ENCODE results near the gene DCAF8L2.

The DCAF8L2 gene

GRCh38 chrX:27598312-27598711 lies 8.2 kb downstream of the DCAF8L2 start:
- H3K27ac ChIP-seq (ENCODE audit: low read depth, low read length, severe bottlenecking) = peak overlapping the region; percentile 29
- no peaks in the 10 kb centered on the region for H3K36me3 ChIP-seq (ENCODE audit: control insufficient read depth, insufficient read depth, low read length)
- no peaks in the 10 kb centered on the region for H3K4me1 ChIP-seq (ENCODE audit: control insufficient read depth, insufficient read depth, low read length, poor library complexity, severe bottlenecking)
- WGBS, 2 experiments (ENCODE audit: insufficient coverage in 2 of 2) = 67% methylated on average over 3 of the region's 9 CpGs; no CpG with 5 or more reads in 1 of the 2 experiments
- H3K4me3 ChIP-seq (ENCODE audit: extremely low read depth, insufficient read depth, low read length, poor library complexity, severe bottlenecking) = no peak overlapping the region
- no peaks in the 10 kb centered on the region for H3K9me3 ChIP-seq (ENCODE audit: control insufficient read depth, low read length)

- Histone ChIP-seq H3K27ac (ENCODE audit: low read depth, low read length, severe bottlenecking) (no peak overlapping the region), H3K4me1 (ENCODE audit: control insufficient read depth, insufficient read depth, low read length, poor library complexity, severe bottlenecking) (no peaks in the 10 kb centered on the region), H3K4me3 (ENCODE audit: extremely low read depth, insufficient read depth, low read length, poor library complexity, severe bottlenecking) (no peak overlapping the region), H3K9me3 (ENCODE audit: control insufficient read depth, low read length) (no peaks in the 10 kb centered on the region), H3K36me3 (ENCODE audit: control insufficient read depth, insufficient read depth, low read length) (no peaks in the 10 kb centered on the region)
- 100% methylated on average over 2 of the region's 4 CpGs; no CpG with 5 or more reads in 1 of the 2 experiments for WGBS, 2 experiments (ENCODE audit: insufficient coverage in 2 of 2)
These were observed 9.8 kb downstream of the DCAF8L2 start for GRCh38 chrX:27599928-27600327.

- H3K36me3 ChIP-seq (ENCODE audit: control insufficient read depth, insufficient read depth, low read length) = no peaks in the 10 kb centered on the region
- no peaks in the 10 kb centered on the region for H3K4me1 ChIP-seq (ENCODE audit: control insufficient read depth, insufficient read depth, low read length, poor library complexity, severe bottlenecking)
- H3K27ac ChIP-seq (ENCODE audit: low read depth, low read length, severe bottlenecking) = no peak overlapping the region
- no CpG with 5 or more reads among the region's 2 CpGs for WGBS, 2 experiments (ENCODE audit: insufficient coverage in 2 of 2)
- no peaks in the 10 kb centered on the region for H3K9me3 ChIP-seq (ENCODE audit: control insufficient read depth, low read length)
- H3K4me3 ChIP-seq (ENCODE audit: extremely low read depth, insufficient read depth, low read length, poor library complexity, severe bottlenecking) = no peak overlapping the region
These were observed 10.5 kb downstream of the DCAF8L2 start for GRCh38 chrX:27600686-27601085.

- Histone ChIP-seq H3K36me3 (ENCODE audit: control insufficient read depth, insufficient read depth, low read length) (no peaks in the 10 kb centered on the region), H3K27ac (ENCODE audit: low read depth, low read length, severe bottlenecking) (no peak overlapping the region), H3K4me3 (ENCODE audit: extremely low read depth, insufficient read depth, low read length, poor library complexity, severe bottlenecking) (no peak overlapping the region), H3K4me1 (ENCODE audit: control insufficient read depth, insufficient read depth, low read length, poor library complexity, severe bottlenecking) (no peaks in the 10 kb centered on the region), H3K9me3 (ENCODE audit: control insufficient read depth, low read length) (no peaks in the 10 kb centered on the region)
- WGBS, 2 experiments (ENCODE audit: insufficient coverage in 2 of 2) = no CpG with 5 or more reads among the region's 4 CpGs
These were observed 18.5 kb downstream of the DCAF8L2 start for GRCh38 chrX:27608671-27609070.

- no peaks in the 10 kb centered on the region for H3K4me1 ChIP-seq (ENCODE audit: control insufficient read depth, insufficient read depth, low read length, poor library complexity, severe bottlenecking)
- no CpG with 5 or more reads among the region's 1 CpG for WGBS, 2 experiments (ENCODE audit: insufficient coverage in 2 of 2)
- no peaks in the 10 kb centered on the region for H3K36me3 ChIP-seq (ENCODE audit: control insufficient read depth, insufficient read depth, low read length)
- no peak overlapping the region for H3K4me3 ChIP-seq (ENCODE audit: extremely low read depth, insufficient read depth, low read length, poor library complexity, severe bottlenecking)
- no peak overlapping the region for H3K27ac ChIP-seq (ENCODE audit: low read depth, low read length, severe bottlenecking)
- H3K9me3 ChIP-seq (ENCODE audit: control insufficient read depth, low read length) = no peaks in the 10 kb centered on the region
These were observed 29.3 kb downstream of the DCAF8L2 start for GRCh38 chrX:27619459-27619858.

GRCh38 chrX:27619975-27620374 lies 29.8 kb downstream of the DCAF8L2 start:
- Histone ChIP-seq H3K4me1 (ENCODE audit: control insufficient read depth, insufficient read depth, low read length, poor library complexity, severe bottlenecking) (no peaks in the 10 kb centered on the region), H3K27ac (ENCODE audit: low read depth, low read length, severe bottlenecking) (no peak overlapping the region), H3K9me3 (ENCODE audit: control insufficient read depth, low read length) (no peaks in the 10 kb centered on the region), H3K4me3 (ENCODE audit: extremely low read depth, insufficient read depth, low read length, poor library complexity, severe bottlenecking) (no peak overlapping the region), H3K36me3 (ENCODE audit: control insufficient read depth, insufficient read depth, low read length) (no peaks in the 10 kb centered on the region)
- no CpG with 5 or more reads among the region's 2 CpGs for WGBS, 2 experiments (ENCODE audit: insufficient coverage in 2 of 2)

- Histone ChIP-seq H3K9me3 (ENCODE audit: control insufficient read depth, low read length) (no peaks in the 10 kb centered on the region), H3K4me1 (ENCODE audit: control insufficient read depth, insufficient read depth, low read length, poor library complexity, severe bottlenecking) (no peaks in the 10 kb centered on the region), H3K36me3 (ENCODE audit: control insufficient read depth, insufficient read depth, low read length) (no peaks in the 10 kb centered on the region), H3K27ac (ENCODE audit: low read depth, low read length, severe bottlenecking) (no peak overlapping the region), H3K4me3 (ENCODE audit: extremely low read depth, insufficient read depth, low read length, poor library complexity, severe bottlenecking) (no peak overlapping the region)
These were observed 32.7 kb downstream of the DCAF8L2 start for GRCh38 chrX:27622883-27623282.

GRCh38 chrX:27626066-27626465 lies 35.9 kb downstream of the DCAF8L2 start:
- H3K36me3 ChIP-seq (ENCODE audit: control insufficient read depth, insufficient read depth, low read length) = no peaks in the 10 kb centered on the region
- no peak overlapping the region for H3K4me3 ChIP-seq (ENCODE audit: extremely low read depth, insufficient read depth, low read length, poor library complexity, severe bottlenecking)
- 100% methylated on average over 1 of the region's 3 CpGs; no CpG with 5 or more reads in 1 of the 2 experiments for WGBS, 2 experiments (ENCODE audit: insufficient coverage in 2 of 2)
- H3K4me1 ChIP-seq (ENCODE audit: control insufficient read depth, insufficient read depth, low read length, poor library complexity, severe bottlenecking) = no peaks in the 10 kb centered on the region
- H3K9me3 ChIP-seq (ENCODE audit: control insufficient read depth, low read length) = no peaks in the 10 kb centered on the region
- H3K27ac ChIP-seq (ENCODE audit: low read depth, low read length, severe bottlenecking) = no peak overlapping the region

GRCh38 chrX:27633328-27633727 lies 43.2 kb downstream of the DCAF8L2 start:
- H3K4me1 ChIP-seq (ENCODE audit: control insufficient read depth, insufficient read depth, low read length, poor library complexity, severe bottlenecking) = no peaks in the 10 kb centered on the region
- no peaks in the 10 kb centered on the region for H3K9me3 ChIP-seq (ENCODE audit: control insufficient read depth, low read length)
- H3K27ac ChIP-seq (ENCODE audit: low read depth, low read length, severe bottlenecking) = no peak overlapping the region
- no peak overlapping the region for H3K4me3 ChIP-seq (ENCODE audit: extremely low read depth, insufficient read depth, low read length, poor library complexity, severe bottlenecking)
- WGBS, 2 experiments (ENCODE audit: insufficient coverage in 2 of 2) = 100% methylated on average over 1 of the region's 3 CpGs; no CpG with 5 or more reads in 1 of the 2 experiments
- no peaks in the 10 kb centered on the region for H3K36me3 ChIP-seq (ENCODE audit: control insufficient read depth, insufficient read depth, low read length)

GRCh38 chrX:27656581-27656980 lies 66.4 kb downstream of the DCAF8L2 start:
- Histone ChIP-seq H3K9me3 (ENCODE audit: control insufficient read depth, low read length) (no peaks in the 10 kb centered on the region), H3K36me3 (ENCODE audit: control insufficient read depth, insufficient read depth, low read length) (no peaks in the 10 kb centered on the region), H3K4me1 (ENCODE audit: control insufficient read depth, insufficient read depth, low read length, poor library complexity, severe bottlenecking) (no peaks in the 10 kb centered on the region), H3K4me3 (ENCODE audit: extremely low read depth, insufficient read depth, low read length, poor library complexity, severe bottlenecking) (no peak overlapping the region), H3K27ac (ENCODE audit: low read depth, low read length, severe bottlenecking) (no peak overlapping the region)
- no CpG with 5 or more reads among the region's 1 CpG for WGBS, 2 experiments (ENCODE audit: insufficient coverage in 2 of 2)

- Histone ChIP-seq H3K4me1 (ENCODE audit: control insufficient read depth, insufficient read depth, low read length, poor library complexity, severe bottlenecking) (no peaks in the 10 kb centered on the region), H3K36me3 (ENCODE audit: control insufficient read depth, insufficient read depth, low read length) (no peaks in the 10 kb centered on the region), H3K27ac (ENCODE audit: low read depth, low read length, severe bottlenecking) (no peak overlapping the region), H3K9me3 (ENCODE audit: control insufficient read depth, low read length) (no peaks in the 10 kb centered on the region), H3K4me3 (ENCODE audit: extremely low read depth, insufficient read depth, low read length, poor library complexity, severe bottlenecking) (no peak overlapping the region)
These were observed 70.7 kb downstream of the DCAF8L2 start for GRCh38 chrX:27660878-27661277.

- WGBS, 2 experiments (ENCODE audit: insufficient coverage in 2 of 2) = no CpG with 5 or more reads among the region's 2 CpGs
- Histone ChIP-seq H3K4me3 (ENCODE audit: extremely low read depth, insufficient read depth, low read length, poor library complexity, severe bottlenecking) (no peak overlapping the region), H3K27ac (ENCODE audit: low read depth, low read length, severe bottlenecking) (no peak overlapping the region), H3K4me1 (ENCODE audit: control insufficient read depth, insufficient read depth, low read length, poor library complexity, severe bottlenecking) (no peaks in the 10 kb centered on the region), H3K36me3 (ENCODE audit: control insufficient read depth, insufficient read depth, low read length) (no peaks in the 10 kb centered on the region), H3K9me3 (ENCODE audit: control insufficient read depth, low read length) (no peaks in the 10 kb centered on the region)
These were observed 81.1 kb downstream of the DCAF8L2 start for GRCh38 chrX:27671234-27671633.
